ENCODE data around the gene STK25. TPM values are rescaled to one million over a fixed set of nuclear protein-coding genes. Genes with fewer than 3 reads are reported as not detected.
A peak's percentile ranks its signal among the peaks of the same experiment; 100 is the strongest.

Gene STK25
- total RNA-seq, 1 experiment from 2014 or later: 159 TPM

DNA sequence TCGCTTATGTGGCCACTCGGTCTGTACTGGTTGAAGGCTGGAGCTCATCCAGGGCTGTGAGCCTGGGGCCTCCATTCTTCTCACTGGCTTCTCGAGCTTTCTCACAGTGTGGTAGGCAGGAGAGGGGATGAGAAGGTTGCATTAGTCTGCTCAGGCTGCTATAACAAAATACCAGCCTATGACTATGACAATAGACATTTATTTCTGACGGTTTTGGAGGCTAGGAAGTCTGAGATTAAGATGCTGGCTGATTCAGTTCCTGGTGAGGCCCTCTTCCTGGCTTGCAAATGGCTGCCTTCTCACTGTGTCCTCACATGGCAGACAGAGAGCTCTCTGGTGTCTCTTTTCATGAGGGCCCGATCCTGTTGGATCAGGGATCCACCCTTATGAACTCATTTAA lies 6.2 kb upstream of the STK25 start:
- CTCF ChIA-PET: interaction anchor here (0.5 kb wide), 1 partner anchor 42 kb away, joined by 3 read pairs; no protein-coding TSS in a partner anchor
- Mint-ChIP-seq H3K36me3 (ENCODE audit: insufficient read depth, unreplicated experiment) (peaks cover 11% of the 10 kb centered on the region), H3K4me3 (ENCODE audit: low read depth, unreplicated experiment) (no peak overlapping the region), H3K9me3 (ENCODE audit: low read depth, unreplicated experiment) (peaks cover 6% of the 10 kb centered on the region), H3K27me3 (ENCODE audit: unreplicated experiment) (no peaks in the 10 kb centered on the region), H3K27ac (ENCODE audit: unreplicated experiment) (no peak overlapping the region), H3K4me1 (ENCODE audit: low read depth, unreplicated experiment) (peaks cover 20% of the 10 kb centered on the region)
- no TSS peak for BruUV-seq (replicated peaks)
- TF ChIP-seq, protein P1, sequence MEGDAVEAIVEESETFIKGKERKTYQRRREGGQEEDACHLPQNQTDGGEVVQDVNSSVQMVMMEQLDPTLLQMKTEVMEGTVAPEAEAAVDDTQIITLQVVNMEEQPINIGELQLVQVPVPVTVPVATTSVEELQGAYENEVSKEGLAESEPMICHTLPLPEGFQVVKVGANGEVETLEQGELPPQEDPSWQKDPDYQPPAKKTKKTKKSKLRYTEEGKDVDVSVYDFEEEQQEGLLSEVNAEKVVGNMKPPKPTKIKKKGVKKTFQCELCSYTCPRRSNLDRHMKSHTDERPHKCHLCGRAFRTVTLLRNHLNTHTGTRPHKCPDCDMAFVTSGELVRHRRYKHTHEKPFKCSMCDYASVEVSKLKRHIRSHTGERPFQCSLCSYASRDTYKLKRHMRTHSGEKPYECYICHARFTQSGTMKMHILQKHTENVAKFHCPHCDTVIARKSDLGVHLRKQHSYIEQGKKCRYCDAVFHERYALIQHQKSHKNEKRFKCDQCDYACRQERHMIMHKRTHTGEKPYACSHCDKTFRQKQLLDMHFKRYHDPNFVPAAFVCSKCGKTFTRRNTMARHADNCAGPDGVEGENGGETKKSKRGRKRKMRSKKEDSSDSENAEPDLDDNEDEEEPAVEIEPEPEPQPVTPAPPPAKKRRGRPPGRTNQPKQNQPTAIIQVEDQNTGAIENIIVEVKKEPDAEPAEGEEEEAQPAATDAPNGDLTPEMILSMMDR (IDR thresholded peaks at IDR 0.05; ENCODE audit: unreplicated experiment): no peak
- intact Hi-C loops (cut with micrococcal nuclease; ENCODE audit: unreplicated experiment): no loop called here
- no peak for DNase-seq

- Mint-ChIP-seq H3K9me3 (ENCODE audit: low read depth, unreplicated experiment) (no peaks in the 10 kb centered on the region), H3K27me3 (ENCODE audit: unreplicated experiment) (no peaks in the 10 kb centered on the region), H3K36me3 (ENCODE audit: insufficient read depth, unreplicated experiment) (peaks cover 33% of the 10 kb centered on the region), H3K27ac (ENCODE audit: unreplicated experiment) (no peak overlapping the region), H3K4me3 (ENCODE audit: low read depth, unreplicated experiment) (no peak overlapping the region), H3K4me1 (ENCODE audit: low read depth, unreplicated experiment) (peaks cover 10% of the 10 kb centered on the region)
- BruUV-seq (replicated peaks): no TSS peak
- TF ChIP-seq, protein P1 (IDR thresholded peaks at IDR 0.05; ENCODE audit: unreplicated experiment): no peak
- DNase-seq: no peak
- CTCF ChIA-PET: interaction anchor here (0.6 kb wide), 2 partner anchors 23 to 86 kb away, joined by 3 to 4 read pairs; no protein-coding TSS in a partner anchor
- intact Hi-C loops (cut with micrococcal nuclease; ENCODE audit: unreplicated experiment): no loop called here
Measured at GRCh38 chr2:241511091-241511741, 2.8 kb upstream of the STK25 start.

DNA sequence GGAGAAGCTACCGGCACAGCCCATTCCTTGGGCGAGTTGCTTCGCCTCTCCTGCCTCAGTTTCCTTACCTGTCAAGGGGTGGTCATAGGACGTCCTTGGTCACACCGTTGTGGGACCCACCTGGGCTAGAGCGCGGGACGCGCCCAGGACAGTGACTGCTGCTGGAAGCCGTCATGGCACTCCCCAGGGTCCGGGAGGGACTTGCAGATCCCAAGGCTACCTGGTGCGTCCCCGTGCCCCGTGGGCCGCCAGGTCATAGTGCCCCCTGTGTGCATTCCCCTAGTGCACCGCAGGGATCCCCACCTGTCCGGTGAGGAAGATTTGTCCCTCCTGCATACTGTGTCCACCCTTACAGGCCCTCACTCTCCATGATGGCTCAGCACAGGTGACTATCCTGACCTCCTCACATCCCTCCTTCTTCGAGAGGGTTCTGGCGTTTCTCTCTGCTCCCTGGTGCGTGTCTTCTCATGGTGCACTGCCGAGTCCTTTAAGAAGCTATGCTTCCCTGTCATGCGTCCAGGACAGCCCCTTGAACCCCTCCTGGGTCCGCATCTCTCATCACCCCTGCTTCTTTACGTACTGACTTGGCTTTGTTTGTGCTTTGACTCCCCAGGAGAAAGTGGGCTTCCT lies 886 bp upstream of the STK25 start:
- TF ChIP-seq, protein P1 (IDR thresholded peaks at IDR 0.05; ENCODE audit: unreplicated experiment): no peak
- Mint-ChIP-seq H3K27ac (ENCODE audit: unreplicated experiment) (peak overlapping the region; percentile 60), H3K9me3 (ENCODE audit: low read depth, unreplicated experiment) (no peaks in the 10 kb centered on the region), H3K36me3 (ENCODE audit: insufficient read depth, unreplicated experiment) (peaks cover 47% of the 10 kb centered on the region), H3K4me1 (ENCODE audit: low read depth, unreplicated experiment) (peaks cover 16% of the 10 kb centered on the region), H3K27me3 (ENCODE audit: unreplicated experiment) (no peaks in the 10 kb centered on the region), H3K4me3 (ENCODE audit: low read depth, unreplicated experiment) (peak overlapping the region; percentile 90)
- intact Hi-C loops (cut with micrococcal nuclease; ENCODE audit: unreplicated experiment): loop anchor here (5.0 kb wide), 1 partner anchor 88 kb away; no protein-coding TSS in a partner anchor
- DNase-seq: no peak
- CTCF ChIA-PET: interaction anchor here (0.6 to 1.6 kb wide), 2 partner anchors 89 to 102 kb away, joined by 5 to 6 read pairs; no protein-coding TSS in a partner anchor
- TSS peak; percentile 32 for BruUV-seq (replicated peaks)

DNA sequence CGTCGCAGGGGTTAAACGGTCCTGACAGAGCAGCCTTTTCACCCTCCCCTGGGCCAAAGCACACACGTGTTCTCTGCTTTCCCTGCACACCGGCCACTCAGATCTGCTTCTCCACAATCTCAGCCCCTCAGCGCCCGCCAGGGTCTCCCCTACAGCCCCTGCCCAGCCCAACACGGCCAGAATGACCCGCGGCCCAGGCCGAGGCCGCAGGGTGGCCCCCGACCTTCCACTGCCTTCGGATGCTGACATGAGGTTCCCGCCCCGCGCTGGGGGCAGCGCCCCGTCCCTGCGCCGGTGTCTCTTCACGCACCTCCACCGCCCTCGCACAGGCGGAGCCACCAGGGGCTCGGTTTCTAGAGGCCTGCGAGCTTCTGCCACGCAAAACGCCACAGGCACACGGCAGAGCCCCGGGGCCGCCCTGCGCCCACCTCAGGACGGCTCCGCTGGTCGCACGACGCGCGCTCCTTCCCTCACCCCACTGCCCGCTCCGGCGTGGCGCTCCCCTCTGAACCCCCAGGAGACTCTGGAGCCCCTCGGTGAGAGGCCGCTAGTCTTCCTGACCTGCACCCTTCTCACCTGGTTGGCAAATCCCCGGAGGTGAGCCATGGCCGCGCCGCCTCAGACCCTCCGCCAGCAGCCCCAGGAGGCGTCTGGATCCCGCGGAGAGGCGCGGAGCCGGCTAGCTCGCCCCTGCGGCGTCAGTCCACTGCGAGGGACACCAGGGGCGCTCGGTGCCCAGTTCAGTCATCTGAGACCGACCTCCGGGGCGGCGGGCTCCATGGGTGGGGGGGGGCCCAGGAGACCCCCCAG lies 749 bp downstream of the STK25 start:
- Mint-ChIP-seq H3K9me3 (ENCODE audit: low read depth, unreplicated experiment) (no peaks in the 10 kb centered on the region), H3K27ac (ENCODE audit: unreplicated experiment) (peak overlapping the region; percentile 17), H3K27me3 (ENCODE audit: unreplicated experiment) (no peaks in the 10 kb centered on the region), H3K36me3 (ENCODE audit: insufficient read depth, unreplicated experiment) (peaks cover 47% of the 10 kb centered on the region), H3K4me3 (ENCODE audit: low read depth, unreplicated experiment) (peak overlapping the region; percentile 90), H3K4me1 (ENCODE audit: low read depth, unreplicated experiment) (peaks cover 16% of the 10 kb centered on the region)
- BruUV-seq (replicated peaks): no TSS peak
- intact Hi-C loops (cut with micrococcal nuclease; ENCODE audit: unreplicated experiment): loop anchor here (5.0 kb wide), 1 partner anchor 90 kb away; no protein-coding TSS in a partner anchor
- TF ChIP-seq, protein P1 (IDR thresholded peaks at IDR 0.05; ENCODE audit: unreplicated experiment): no peak
- DNase-seq: peak; percentile 83
- CTCF ChIA-PET: interaction anchor here (0.6 to 1.6 kb wide), 4 partner anchors 16 to 103 kb away, joined by 3 to 6 read pairs (median 3); no protein-coding TSS in a partner anchor
